ENCODE results near the gene TRMT61B. TPM values are rescaled to one million over a fixed set of nuclear protein-coding genes. Genes with fewer than 3 reads are reported as not detected.

Gene TRMT61B
- total and polyA plus RNA-seq, 2 of the 4 experiments (the other 2 are of a cell fraction), result 5.7 to 6.6 TPM

GRCh38 chr2:28868611-28869010 is 1.5 kb downstream of the TRMT61B start:
- BruUV-seq (replicated peaks), result no TSS peak
- H3K9ac ChIP-seq (ENCODE audit: low read depth, low read length), result no peak overlapping the region
- H3K4ac ChIP-seq (ENCODE audit: low read depth, low read length), result no peak overlapping the region
- intact Hi-C loops (cut with micrococcal nuclease), result no loop called here
- peak overlapping the region; percentile 57 for H3K4me2 ChIP-seq (ENCODE audit: low read depth, low read length)
- no peak overlapping the region for H3K4me3 ChIP-seq (ENCODE audit: insufficient read depth, low read depth, low read length)
- H4K8ac ChIP-seq (ENCODE audit: low read depth in 2 of 2, low read length in 2 of 2), result no peak overlapping the region
- H2AK9ac ChIP-seq (replicated peaks; ENCODE audit: low read depth, low read length, poor library complexity), result no peak overlapping the region
- H4K91ac ChIP-seq (ENCODE audit: insufficient read depth, low read depth, low read length), result no peak overlapping the region
- no peak overlapping the region for H2AFZ ChIP-seq (replicated peaks; ENCODE audit: low read length, poor library complexity)
- 94% methylated on average over 3 of the region's 12 CpGs; no CpG with 5 or more reads in 1 of the 2 experiments for WGBS, 2 experiments (ENCODE audit: extremely low coverage in 2 of 2, insufficient read length in 1 of 2)
- peaks cover 23 to 42% of the 10 kb centered on the region in 2 experiments for H3K79me1 ChIP-seq (ENCODE audit: low read depth in 1 of 2, low read length in 2 of 2)
- H2BK20ac ChIP-seq (ENCODE audit: low read depth, low read length), result no peak overlapping the region
- no peaks in the 10 kb centered on the region; the same call in 1 of the 2 replicates for H4K20me1 ChIP-seq (ENCODE audit: insufficient read depth, low read length)
- no peak overlapping the region for H3K18ac ChIP-seq (ENCODE audit: low read depth, low read length)
- no peak overlapping the region for H2BK15ac ChIP-seq (ENCODE audit: low read depth, low read length)
- no peak overlapping the region for H3K23ac ChIP-seq (ENCODE audit: low read depth, low read length)
- no peak overlapping the region for H4K5ac ChIP-seq (ENCODE audit: low read depth, low read length)
- no peaks in the 10 kb centered on the region for H3K27me3 ChIP-seq (ENCODE audit: control insufficient read depth, insufficient read depth, low read length)
- DNase-seq, result no peak
- CTCF ChIA-PET, result interaction anchor here (1.1 kb wide), 1 partner anchor 44 kb away, joined by 5 read pairs; no protein-coding TSS in a partner anchor
- H3K9me1 ChIP-seq (ENCODE audit: insufficient read depth, low read length), result no peaks in the 10 kb centered on the region; the same call in 1 of the 2 replicates
- H2BK5ac ChIP-seq (ENCODE audit: low read depth, low read length, poor library complexity, severe bottlenecking), result no peak overlapping the region
- no peaks in the 10 kb centered on the region for H3K36me3 ChIP-seq (ENCODE audit: control insufficient read depth, insufficient read depth, low read length)
- H3K14ac ChIP-seq (replicated peaks; ENCODE audit: low read depth, low read length), result no peak overlapping the region
- no peak for TF ChIP-seq MXI1 (IDR thresholded peaks at IDR 0.05; ENCODE audit: borderline replicate concordance, low read depth, low read length)
- TF ChIP-seq MAZ (IDR thresholded peaks at IDR 0.05; ENCODE audit: borderline replicate concordance, low read depth, low read length), result no peak
- no peak for TF ChIP-seq CTCF (conservative IDR thresholded peaks at IDR 0.05; ENCODE audit: low read depth, low read length)
- TF ChIP-seq CEBPB (IDR thresholded peaks at IDR 0.05; ENCODE audit: low read depth, low read length), result no peak
- no peak for TF ChIP-seq USF2 (IDR thresholded peaks at IDR 0.05; ENCODE audit: low read depth, low read length)
- TF ChIP-seq RCOR1 (IDR thresholded peaks at IDR 0.05; ENCODE audit: insufficient replicate concordance, low read length), result no peak
- TF ChIP-seq FOS (IDR thresholded peaks at IDR 0.05; ENCODE audit: low read depth, low read length), result no peak
- TF ChIP-seq CHD1 (IDR thresholded peaks at IDR 0.05; ENCODE audit: low read depth, low read length), result no peak
- TF ChIP-seq POLR2A (IDR thresholded peaks at IDR 0.05; ENCODE audit: low read depth, low read length), result no peak
- TF ChIP-seq MAFK (IDR thresholded peaks at IDR 0.05; ENCODE audit: low read depth, low read length), result no peak
- no peak for TF ChIP-seq RFX5 (IDR thresholded peaks at IDR 0.05; ENCODE audit: low read depth, low read length)
- TF ChIP-seq, protein P1, sequence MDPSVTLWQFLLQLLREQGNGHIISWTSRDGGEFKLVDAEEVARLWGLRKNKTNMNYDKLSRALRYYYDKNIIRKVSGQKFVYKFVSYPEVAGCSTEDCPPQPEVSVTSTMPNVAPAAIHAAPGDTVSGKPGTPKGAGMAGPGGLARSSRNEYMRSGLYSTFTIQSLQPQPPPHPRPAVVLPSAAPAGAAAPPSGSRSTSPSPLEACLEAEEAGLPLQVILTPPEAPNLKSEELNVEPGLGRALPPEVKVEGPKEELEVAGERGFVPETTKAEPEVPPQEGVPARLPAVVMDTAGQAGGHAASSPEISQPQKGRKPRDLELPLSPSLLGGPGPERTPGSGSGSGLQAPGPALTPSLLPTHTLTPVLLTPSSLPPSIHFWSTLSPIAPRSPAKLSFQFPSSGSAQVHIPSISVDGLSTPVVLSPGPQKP (IDR thresholded peaks at IDR 0.05; ENCODE audit: borderline replicate concordance, low read depth, low read length), result no peak
- no peak for TF ChIP-seq SMC3 (IDR thresholded peaks at IDR 0.05; ENCODE audit: low read depth, low read length)
- TF ChIP-seq NFE2L2 (IDR thresholded peaks at IDR 0.05; ENCODE audit: low read depth, low read length), result no peak
- TF ChIP-seq BHLHE40 (IDR thresholded peaks at IDR 0.05; ENCODE audit: low read depth, low read length), result no peak
- no peak for TF ChIP-seq RAD21 (IDR thresholded peaks at IDR 0.05; ENCODE audit: low read length)
- no peak overlapping the region for H3K56ac ChIP-seq (ENCODE audit: extremely low read depth, insufficient read depth, low read length)
- dilution Hi-C loops (cut with HindIII; ENCODE audit: low sequenced_read_pairs, unreplicated experiment), result no loop called here
- in situ Hi-C loops (cut with MboI; ENCODE audit: low sequenced_read_pairs), result no loop called here
- no peak overlapping the region for H3K27ac ChIP-seq (ENCODE audit: insufficient read depth, low read length)
- H2BK120ac ChIP-seq (ENCODE audit: low read depth, low read length), result no peak overlapping the region
- no peaks in the 10 kb centered on the region for H3K9me3 ChIP-seq (ENCODE audit: control insufficient read depth, insufficient read depth, low read length)
- no peak overlapping the region for H2AK5ac ChIP-seq (ENCODE audit: low read depth, low read length)
- H3K4me1 ChIP-seq (ENCODE audit: control insufficient read depth, insufficient read depth, low read length), result no peaks in the 10 kb centered on the region
- no peak for ATAC-seq (ENCODE audit: low read depth)
- POLR2A ChIA-PET (ENCODE audit: unreplicated experiment), result interaction anchor here (0.7 kb wide), 1 partner anchor 65 kb away, joined by 3 read pairs; no protein-coding TSS in a partner anchor
